ENCODE results near the gene RGS9BP.

- TF ChIP-seq CTCF (conservative IDR thresholded peaks at IDR 0.05; ENCODE audit: low read depth in 2 of 2) (no peak), EZH2 (IDR thresholded peaks at IDR 0.05; ENCODE audit: low read depth, unreplicated experiment) (no peak), CREB1 (CRISPR knock-in tag; IDR thresholded peaks at IDR 0.05; ENCODE audit: low read depth) (no peak), ZNF331 (CRISPR knock-in tag; IDR thresholded peaks at IDR 0.05; ENCODE audit: low read depth) (no peak), POLR2AphosphoS5 (IDR thresholded peaks at IDR 0.05; ENCODE audit: low read depth) (no peak), EZH2phosphoT487 (IDR thresholded peaks at IDR 0.05; ENCODE audit: unreplicated experiment) (no peak), NANOG (IDR thresholded peaks at IDR 0.05; ENCODE audit: borderline replicate concordance) (no peak), REST (IDR thresholded peaks at IDR 0.05; ENCODE audit: unreplicated experiment) (no peak), STAT1 (IDR thresholded peaks at IDR 0.05; ENCODE audit: unreplicated experiment) (no peak), JUNB (IDR thresholded peaks at IDR 0.05; ENCODE audit: unreplicated experiment) (no peak), ETS1 (IDR thresholded peaks at IDR 0.05) (no peak)
Measured at GRCh38 chr19:32652894-32653598, 22.6 kb upstream of the RGS9BP start.
